Parathyroid adenoma (tissue), 2 donors: ENCODE results near the gene LRRC73.

Experiments used
- H2AFZ ChIP-seq: fragments of 300-600 bp; sonication (generic); one replicate; pipeline ENCODE4 v1.7.0; 2017; ENCODE audit warnings: antibody characterized with exemption, mild to moderate bottlenecking
- H3K27ac ChIP-seq: fragments of 300-600 bp; sonication (generic); one replicate; pipeline ENCODE4 v1.7.0; 2017
- H3K27me3 ChIP-seq: fragments of 300-600 bp; sonication (generic); one replicate; pipeline ENCODE4 v1.7.0; 2017; ENCODE audit warnings: low read length; ENCODE audit not compliant: control insufficient read depth, insufficient read depth
- H3K36me3 ChIP-seq: fragments of 300-600 bp; sonication (generic); one replicate; pipeline ENCODE4 v1.7.0; 2017; ENCODE audit warnings: low read length; ENCODE audit not compliant: control insufficient read depth, insufficient read depth
- H3K4me1 ChIP-seq: fragments of 300-600 bp; sonication (generic); one replicate; pipeline ENCODE4 v1.7.0; 2017; ENCODE audit warnings: control low read depth
- H3K4me2 ChIP-seq: fragments of 300-600 bp; sonication (generic); one replicate; pipeline ENCODE4 v1.7.0; 2017; ENCODE audit warnings: low read length
- H3K4me3 ChIP-seq: fragments of 300-600 bp; sonication (generic); one replicate; pipeline ENCODE4 v1.7.0; 2017; ENCODE audit warnings: low read depth, low read length
- H3K79me2 ChIP-seq: fragments of 300-600 bp; sonication (generic); one replicate; pipeline ENCODE4 v1.7.0; 2017; ENCODE audit warnings: control low read depth
- H3K9ac ChIP-seq: fragments of 300-600 bp; sonication (generic); one replicate; pipeline ENCODE4 v1.7.0; 2017; ENCODE audit warnings: mild to moderate bottlenecking
- H3K9me3 ChIP-seq: fragments of 300-600 bp; sonication (generic); one replicate; pipeline ENCODE4 v1.7.0; 2017; ENCODE audit warnings: low read length; ENCODE audit not compliant: control insufficient read depth
- CTCF ChIP-seq: fragments of 300-600 bp; sonication (generic); IDR thresholded peaks from one replicate; pipeline ENCODE4 v1.7.0; 2017; ENCODE audit warnings: antibody characterized with exemption, mild to moderate bottlenecking
- donor health status: primary hyperparathyroidism.

Gene LRRC73

GRCh38 chr6:43457643-43458042 is 52.5 kb downstream of the LRRC73 start:
- Histone ChIP-seq H3K27me3 (no peaks in the 10 kb centered on the region), H3K36me3 (no peaks in the 10 kb centered on the region)

More at GRCh38 chr6:43457643-43458042, 52.5 kb downstream of the LRRC73 start:
- TF ChIP-seq CTCF = no peak
- Histone ChIP-seq H3K79me2 (no peaks in the 10 kb centered on the region), H3K4me3 (no peak overlapping the region), H3K9ac (no peak overlapping the region), H3K9me3 (no peaks in the 10 kb centered on the region), H3K27ac (no peak overlapping the region), H2AFZ (no peak overlapping the region), H3K4me2 (no peak overlapping the region), H3K4me1 (peaks cover 5% of the 10 kb centered on the region)
